AG04450 (cell line): ENCODE data around the gene BIK. TPM values are rescaled to one million over a fixed set of nuclear protein-coding genes. Genes with fewer than 3 reads are reported as not detected.

Experiments used
- CTCF ChIA-PET: fragments of 300-600, 350-600 bp; formaldehyde crosslinking; extraction: SDS; loops from one replicate; lab custom pipeline; 2022; ENCODE audit warnings: antibody characterized with exemption, inconsistent platforms; lab: Charles Lee
- POLR2A ChIA-PET: fragments of 350-600 bp; formaldehyde crosslinking; extraction: SDS; loops from one replicate; lab custom pipeline; 2021; ENCODE audit warnings: antibody characterized with exemption, inconsistent platforms; lab: Yijun Ruan, JAX
- DNase-seq: peaks from one replicate; pipeline ENCODE4 v3.0.0-alpha.2; 2011; ENCODE audit warnings: low read depth, low spot score
- H3K27ac ChIP-seq: one replicate; pipeline ENCODE4 v1.5.1; 2012; ENCODE audit warnings: low read depth, low read length, control low read depth
- H3K27me3 ChIP-seq: one replicate; pipeline ENCODE4 v1.6.0; 2012; ENCODE audit warnings: low read length; ENCODE audit not compliant: control insufficient read depth, insufficient read depth
- H3K4me3 ChIP-seq: 2 replicates; pipeline ENCODE4 v1.5.1; 2011; ENCODE audit warnings: mild to moderate bottlenecking, low read depth, low read length, control low read depth
- H3K9me3 ChIP-seq: 2 replicates; pipeline ENCODE4 v1.5.1; 2012; ENCODE audit warnings: low read length; ENCODE audit not compliant: control insufficient read depth, insufficient read depth
- polyA minus RNA-seq: library from RNA; depleted of rRNA, polyadenylated mRNA; stranded (reverse); fragments of >200 nt; gene quantifications from 2 replicates; pipeline ENCODE4 v1.2.3, GENCODE V29; 2011; rRNA and poly(A)+ RNA removed
- polyA plus RNA-seq: library from polyadenylated mRNA; depleted of rRNA; stranded (reverse); fragments of >200 nt; gene quantifications from 2 replicates; pipeline ENCODE4 v1.2.3, GENCODE V29; 2011; rRNA removed
- TF ChIP-seq, protein P1 (sequence below): IDR thresholded peaks from 2 replicates; pipeline ENCODE4 v1.5.1; 2011; ENCODE audit warnings: low read depth, low read length, control low read depth, inconsistent platforms

Gene BIK, protein sequence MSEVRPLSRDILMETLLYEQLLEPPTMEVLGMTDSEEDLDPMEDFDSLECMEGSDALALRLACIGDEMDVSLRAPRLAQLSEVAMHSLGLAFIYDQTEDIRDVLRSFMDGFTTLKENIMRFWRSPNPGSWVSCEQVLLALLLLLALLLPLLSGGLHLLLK
- polyA plus RNA-seq (not detected in 2 replicates), polyA minus RNA-seq (not detected in 2 replicates)

DNA sequence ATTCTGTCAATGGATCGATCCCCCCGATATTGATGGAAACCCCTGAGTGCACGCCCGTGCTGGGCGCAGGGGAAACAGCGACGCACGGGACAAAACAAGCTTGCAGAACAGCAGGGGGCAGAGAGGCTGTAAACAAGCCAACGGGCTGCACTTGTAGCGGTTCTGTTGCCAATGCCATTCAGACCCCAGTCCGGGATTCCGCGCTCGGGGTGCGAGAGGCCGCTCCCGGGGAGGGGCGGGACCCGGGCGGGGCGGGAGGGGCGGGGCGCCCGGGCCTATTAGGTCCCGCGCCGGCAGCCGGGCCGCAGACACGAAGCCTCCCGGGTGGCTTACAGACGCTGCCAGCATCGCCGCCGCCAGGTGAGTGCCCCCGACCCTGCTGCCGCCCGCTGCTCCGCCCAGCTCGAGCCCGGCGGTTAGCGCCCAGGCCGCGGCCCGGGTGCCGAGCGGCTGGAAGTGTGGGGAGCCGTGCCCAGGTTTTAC is at the start of gene BIK:
Gene BIK (plus strand): TSS at position 307 of the 483 bp plus-strand sequence. CDS start 13,273 bp downstream, outside the sequence.
- POLR2A ChIA-PET: no interaction called here
- Histone ChIP-seq H3K27me3 (peaks cover 62% of the 10 kb centered on the region), H3K9me3 (no peaks in the 10 kb centered on the region; the same call in 1 of the 2 replicates), H3K27ac (no peak within 1 kb of the TSS), H3K4me3 (peak within 1 kb of the TSS; percentile 52)
- no peak for DNase-seq
- TF ChIP-seq, protein P1, sequence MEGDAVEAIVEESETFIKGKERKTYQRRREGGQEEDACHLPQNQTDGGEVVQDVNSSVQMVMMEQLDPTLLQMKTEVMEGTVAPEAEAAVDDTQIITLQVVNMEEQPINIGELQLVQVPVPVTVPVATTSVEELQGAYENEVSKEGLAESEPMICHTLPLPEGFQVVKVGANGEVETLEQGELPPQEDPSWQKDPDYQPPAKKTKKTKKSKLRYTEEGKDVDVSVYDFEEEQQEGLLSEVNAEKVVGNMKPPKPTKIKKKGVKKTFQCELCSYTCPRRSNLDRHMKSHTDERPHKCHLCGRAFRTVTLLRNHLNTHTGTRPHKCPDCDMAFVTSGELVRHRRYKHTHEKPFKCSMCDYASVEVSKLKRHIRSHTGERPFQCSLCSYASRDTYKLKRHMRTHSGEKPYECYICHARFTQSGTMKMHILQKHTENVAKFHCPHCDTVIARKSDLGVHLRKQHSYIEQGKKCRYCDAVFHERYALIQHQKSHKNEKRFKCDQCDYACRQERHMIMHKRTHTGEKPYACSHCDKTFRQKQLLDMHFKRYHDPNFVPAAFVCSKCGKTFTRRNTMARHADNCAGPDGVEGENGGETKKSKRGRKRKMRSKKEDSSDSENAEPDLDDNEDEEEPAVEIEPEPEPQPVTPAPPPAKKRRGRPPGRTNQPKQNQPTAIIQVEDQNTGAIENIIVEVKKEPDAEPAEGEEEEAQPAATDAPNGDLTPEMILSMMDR: peak; percentile 37
- CTCF ChIA-PET: no interaction called here

DNA sequence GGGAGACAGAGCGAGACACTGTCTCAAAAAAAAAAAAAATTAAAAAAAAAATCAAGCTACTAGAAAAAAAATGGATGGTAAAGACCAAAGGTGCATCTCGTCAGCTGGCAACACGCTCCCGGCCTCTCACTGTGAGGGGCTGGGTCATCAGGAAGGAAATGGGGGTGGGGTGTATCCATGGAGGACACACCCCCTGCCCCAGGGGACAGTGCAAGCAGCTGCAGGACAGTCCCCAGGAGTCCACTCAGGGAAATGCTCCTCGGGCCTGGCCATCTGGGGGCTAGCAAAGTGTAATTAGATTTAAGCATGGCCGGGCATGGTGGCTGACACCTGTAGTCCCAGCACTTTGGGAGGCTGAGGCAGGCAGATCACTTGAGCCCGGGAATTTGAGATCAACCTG is 44.4 kb upstream of the BIK start:
- no peak overlapping the region for H3K27ac ChIP-seq
- no peaks in the 10 kb centered on the region for H3K9me3 ChIP-seq
- TF ChIP-seq, protein P1: no peak
- no peak for DNase-seq
- H3K4me3 ChIP-seq: no peak overlapping the region
- ChIA-PET CTCF (no interaction called here), POLR2A (no interaction called here)
- H3K27me3 ChIP-seq: no peaks in the 10 kb centered on the region

DNA sequence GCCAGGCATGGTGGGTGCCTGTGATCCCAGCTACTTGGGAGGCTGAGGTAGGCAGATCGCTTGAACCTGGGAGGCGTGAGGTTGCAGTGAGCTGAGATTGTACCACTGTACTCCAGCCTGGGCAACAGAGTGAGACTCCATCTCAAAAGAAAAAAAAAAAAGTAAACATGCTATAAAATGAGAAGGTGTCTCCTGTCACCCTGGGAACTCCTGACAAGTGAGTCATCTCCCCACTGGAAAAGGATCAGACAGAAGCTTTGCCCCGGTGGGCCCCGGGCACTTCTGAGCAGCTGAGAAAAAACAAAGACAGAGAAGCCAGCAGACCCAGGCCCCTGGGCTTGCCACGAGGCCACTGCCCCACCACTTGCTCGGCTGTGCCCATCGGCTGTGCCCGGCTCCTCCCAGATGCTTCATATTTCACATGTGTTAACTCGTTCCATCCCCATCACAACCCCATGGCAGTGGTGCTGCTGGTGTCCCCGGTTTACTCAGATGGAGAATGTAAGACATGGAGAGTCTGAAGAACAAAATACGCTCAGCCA is 43.6 kb upstream of the BIK start:
- Histone ChIP-seq H3K9me3 (no peaks in the 10 kb centered on the region), H3K27me3 (no peaks in the 10 kb centered on the region), H3K4me3 (no peak overlapping the region), H3K27ac (peak overlapping the region; percentile 65)
- TF ChIP-seq, protein P1: no peak
- ChIA-PET POLR2A (no interaction called here), CTCF (no interaction called here)
- no peak for DNase-seq

DNA sequence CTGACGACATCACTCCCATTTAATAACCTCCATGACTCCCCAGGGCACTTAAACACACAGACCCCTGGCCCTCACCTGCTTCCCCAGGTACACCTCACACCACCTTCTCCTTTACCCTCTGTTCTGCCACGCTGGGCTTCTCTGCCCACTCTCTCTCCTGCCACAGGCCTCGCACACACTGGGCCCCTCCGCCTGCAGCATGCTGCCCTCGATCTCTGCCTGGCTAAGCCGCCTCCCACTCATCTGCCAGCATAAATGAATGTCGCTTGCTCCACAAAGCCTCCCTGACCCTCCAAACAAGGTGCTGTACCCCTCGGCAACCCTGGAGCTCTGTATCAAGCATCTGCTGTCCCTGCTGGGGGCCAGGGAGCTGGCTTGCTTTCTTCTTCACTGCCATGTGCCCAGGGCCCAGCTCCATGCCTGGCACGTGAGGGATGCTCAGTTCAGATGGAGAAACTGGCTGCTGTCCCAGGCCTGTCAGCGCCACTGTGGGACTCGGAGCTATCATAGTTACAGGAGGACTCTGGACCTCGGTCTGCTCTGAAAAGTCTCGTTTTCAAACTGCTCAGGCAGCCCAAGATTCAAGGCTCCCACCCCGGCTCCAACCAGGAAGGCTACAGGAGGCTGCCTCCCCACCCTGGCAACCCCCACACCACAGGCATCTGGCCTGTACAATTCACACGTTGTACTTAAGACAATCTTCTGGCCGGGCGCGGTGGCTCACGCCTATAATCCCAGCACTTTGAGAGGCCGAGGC is 33.3 kb upstream of the BIK start:
- TF ChIP-seq, protein P1: no peak
- ChIA-PET CTCF (no interaction called here), POLR2A (no interaction called here)

DNA sequence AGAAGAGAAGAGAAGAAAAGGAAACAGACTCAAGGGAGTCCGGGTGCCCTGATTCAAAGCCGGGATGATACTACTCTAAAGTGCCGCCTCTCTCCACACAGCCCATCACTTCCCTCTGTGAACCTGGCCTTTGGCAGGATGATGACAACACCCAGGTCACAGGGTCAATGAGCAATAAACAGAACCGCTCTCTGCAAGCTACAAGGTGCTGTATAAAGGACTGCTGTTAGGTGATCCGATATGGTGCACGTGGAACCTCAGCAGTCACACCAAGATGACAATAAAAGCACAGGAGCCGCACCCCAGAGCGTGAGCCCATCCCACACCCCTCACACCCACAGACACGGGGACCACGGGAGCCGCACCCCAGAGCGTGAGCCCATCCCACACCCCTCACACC is 32.0 kb upstream of the BIK start:
- no peak for DNase-seq
- no peak overlapping the region for H3K27ac ChIP-seq
- no peaks in the 10 kb centered on the region for H3K9me3 ChIP-seq
- POLR2A ChIA-PET: no interaction called here
- no peak overlapping the region for H3K4me3 ChIP-seq
- TF ChIP-seq, protein P1: no peak
- H3K27me3 ChIP-seq: no peaks in the 10 kb centered on the region
- CTCF ChIA-PET: no interaction called here

More for the DNA sequence above, 33.3 kb upstream of the BIK start:
- H3K9me3 ChIP-seq: no peaks in the 10 kb centered on the region
- no peak overlapping the region for H3K4me3 ChIP-seq
- H3K27ac ChIP-seq: no peak overlapping the region
- no peak for DNase-seq
- no peaks in the 10 kb centered on the region for H3K27me3 ChIP-seq
